ENCODE measurements around the gene KLF11.

KLF11 gene

GRCh38 chr2:10036095-10036884 lies 7.1 kb upstream of the KLF11 start:
- no peak for DNase-seq (ENCODE audit: low spot score)
- Mint-ChIP-seq H3K27ac (no peak overlapping the region), H3K36me3 (ENCODE audit: low read depth) (no peaks in the 10 kb centered on the region), H3K4me1 (ENCODE audit: low read depth) (peaks cover 7% of the 10 kb centered on the region), H3K9me3 (no peaks in the 10 kb centered on the region), H3K4me3 (no peak overlapping the region), H3K27me3 (ENCODE audit: low read depth) (peaks cover 9% of the 10 kb centered on the region)

DNA sequence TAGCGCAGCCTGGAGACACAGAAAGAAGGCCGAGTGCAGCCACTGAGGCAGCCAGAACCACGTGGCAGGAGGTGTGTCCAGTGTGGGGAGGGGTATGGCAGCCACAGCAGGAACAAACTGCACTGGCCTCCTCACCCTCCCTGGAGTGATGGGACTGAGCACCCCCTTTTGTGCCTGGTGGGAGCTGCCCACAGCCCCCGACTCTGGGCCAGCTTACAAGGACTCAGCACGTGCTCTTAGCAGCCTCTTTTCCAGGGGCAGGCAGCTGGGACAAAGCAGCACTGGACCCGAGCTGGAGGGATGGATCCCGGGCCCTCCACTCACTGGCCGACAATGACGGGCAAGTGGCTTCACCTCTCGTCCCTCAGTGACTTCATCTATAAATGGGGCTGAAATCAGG lies 5.2 kb upstream of the KLF11 start:
- Mint-ChIP-seq H3K4me3 (no peak overlapping the region), H3K36me3 (ENCODE audit: low read depth) (no peaks in the 10 kb centered on the region), H3K27me3 (ENCODE audit: low read depth) (peaks cover 21% of the 10 kb centered on the region), H3K9me3 (no peaks in the 10 kb centered on the region), H3K4me1 (ENCODE audit: low read depth) (peaks cover 14% of the 10 kb centered on the region), H3K27ac (no peak overlapping the region)
- DNase-seq (ENCODE audit: low spot score), result no peak

DNA sequence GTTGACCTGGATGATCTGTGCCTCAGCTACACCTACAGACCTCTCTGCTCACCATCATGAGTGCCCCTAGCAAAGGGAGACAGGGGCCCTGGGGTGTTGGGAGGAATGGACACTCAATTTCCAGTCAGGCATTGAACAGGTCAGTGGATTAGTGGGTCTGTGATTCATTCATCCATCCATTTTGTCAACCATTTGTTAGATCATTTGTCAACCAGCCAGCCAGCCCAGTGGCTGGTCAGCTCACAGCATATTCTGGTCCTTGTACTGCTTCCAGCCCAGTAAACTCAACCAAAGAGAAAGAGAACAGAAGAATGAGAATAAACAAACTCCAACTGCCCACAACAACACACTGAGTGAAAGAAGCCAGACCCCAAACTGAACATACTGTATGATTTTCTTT lies 4.6 kb upstream of the KLF11 start:
- no peak for DNase-seq (ENCODE audit: low spot score)
- Mint-ChIP-seq H3K27ac (no peak overlapping the region), H3K9me3 (no peaks in the 10 kb centered on the region), H3K4me3 (no peak overlapping the region), H3K4me1 (ENCODE audit: low read depth) (peaks cover 14% of the 10 kb centered on the region), H3K27me3 (ENCODE audit: low read depth) (peaks cover 21% of the 10 kb centered on the region), H3K36me3 (ENCODE audit: low read depth) (no peaks in the 10 kb centered on the region)

GRCh38 chr2:10039658-10040410 lies 3.5 kb upstream of the KLF11 start:
- H3K36me3 Mint-ChIP-seq (ENCODE audit: low read depth), result no peaks in the 10 kb centered on the region
- H3K4me1 Mint-ChIP-seq (ENCODE audit: low read depth), result peaks cover 18% of the 10 kb centered on the region

DNA sequence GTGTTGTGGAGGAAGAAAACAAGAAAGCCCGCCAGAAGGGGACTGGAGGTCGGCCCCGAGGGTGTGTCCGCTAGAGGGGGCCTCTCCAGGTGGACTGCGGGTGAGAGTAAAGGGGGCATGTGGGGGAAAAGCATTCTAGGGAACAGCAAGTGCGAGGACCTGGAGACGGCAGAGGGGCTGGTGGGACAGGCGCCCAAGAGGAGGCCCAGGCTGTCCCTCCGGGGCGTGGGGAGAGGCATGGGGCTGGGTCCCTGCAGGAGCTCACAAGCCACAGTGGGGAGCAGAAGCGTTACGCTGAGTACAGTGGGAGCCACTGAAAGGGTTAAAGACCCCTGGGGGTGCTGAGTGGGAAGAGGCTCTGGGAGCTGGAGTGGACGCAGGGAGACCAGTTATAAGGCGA lies 1.6 kb upstream of the KLF11 start:
- no peak overlapping the region for H3K27ac Mint-ChIP-seq
- H3K9me3 Mint-ChIP-seq, result no peaks in the 10 kb centered on the region

More at GRCh38 chr2:10039658-10040410, 3.5 kb upstream of the KLF11 start:
- H3K27me3 Mint-ChIP-seq (ENCODE audit: low read depth), result peaks cover 24% of the 10 kb centered on the region
- H3K4me3 Mint-ChIP-seq, result no peak overlapping the region
- H3K9me3 Mint-ChIP-seq, result no peaks in the 10 kb centered on the region
- no peak for DNase-seq (ENCODE audit: low spot score)
- H3K27ac Mint-ChIP-seq, result no peak overlapping the region

GRCh38 chr2:10042301-10043161 lies 819 bp upstream of the KLF11 start:
- H3K9me3 Mint-ChIP-seq, result no peaks in the 10 kb centered on the region
- H3K36me3 Mint-ChIP-seq (ENCODE audit: low read depth), result peaks cover 4% of the 10 kb centered on the region
- H3K4me1 Mint-ChIP-seq (ENCODE audit: low read depth), result peaks cover 15% of the 10 kb centered on the region
- H3K4me3 Mint-ChIP-seq, result peak overlapping the region; percentile 81
- peaks cover 24% of the 10 kb centered on the region for H3K27me3 Mint-ChIP-seq (ENCODE audit: low read depth)
- peak overlapping the region; percentile 86 for H3K27ac Mint-ChIP-seq
- no peak for DNase-seq (ENCODE audit: low spot score)

More for the DNA sequence above, 1.6 kb upstream of the KLF11 start:
- Mint-ChIP-seq H3K4me1 (ENCODE audit: low read depth) (peaks cover 15% of the 10 kb centered on the region), H3K36me3 (ENCODE audit: low read depth) (peaks cover 4% of the 10 kb centered on the region), H3K4me3 (peak overlapping the region; percentile 81), H3K27me3 (ENCODE audit: low read depth) (peaks cover 24% of the 10 kb centered on the region)
- DNase-seq (ENCODE audit: low spot score), result no peak

DNA sequence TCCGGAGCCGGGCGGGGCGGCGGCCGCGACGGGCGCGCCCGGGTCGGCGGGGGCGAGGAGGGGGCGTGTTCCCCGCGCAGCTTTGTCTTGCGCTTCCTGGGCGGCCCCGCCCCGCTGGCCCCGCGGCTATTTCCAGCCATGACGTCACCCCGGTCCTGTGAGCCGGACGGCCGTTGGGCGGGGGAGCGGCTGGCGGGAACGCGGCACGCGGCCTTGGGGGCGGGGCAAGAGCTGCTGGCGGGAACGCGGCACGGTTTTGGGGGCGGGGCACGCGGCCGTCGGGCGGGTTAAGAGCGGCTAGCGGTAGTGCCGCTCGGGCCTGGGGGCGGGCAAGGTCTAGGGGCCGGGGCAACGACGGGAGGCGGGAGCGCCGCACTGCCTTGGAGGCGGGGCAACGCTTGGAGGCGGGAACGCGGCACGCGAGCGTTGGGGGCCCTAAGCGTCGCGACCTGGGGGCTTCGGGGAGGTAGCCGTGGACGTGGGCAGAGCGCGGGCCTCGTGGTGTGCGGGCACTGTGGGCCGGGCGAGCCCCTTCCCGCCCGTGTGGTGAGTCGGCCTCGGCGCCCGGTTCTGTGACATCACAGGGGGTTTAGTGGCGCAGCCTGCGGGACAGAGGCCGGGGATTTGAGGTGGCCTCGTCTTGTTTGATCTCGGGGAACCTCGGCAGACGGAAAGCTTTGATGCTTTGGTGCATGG lies 704 bp downstream of the KLF11 start:
- peak overlapping the region; percentile 90 for H3K27ac Mint-ChIP-seq
- peaks cover 9% of the 10 kb centered on the region for H3K36me3 Mint-ChIP-seq (ENCODE audit: low read depth)
- peaks cover 15% of the 10 kb centered on the region for H3K4me1 Mint-ChIP-seq (ENCODE audit: low read depth)
- peaks cover 24% of the 10 kb centered on the region for H3K27me3 Mint-ChIP-seq (ENCODE audit: low read depth)
- no peaks in the 10 kb centered on the region for H3K9me3 Mint-ChIP-seq
- H3K4me3 Mint-ChIP-seq, result peak overlapping the region; percentile 77
- DNase-seq (ENCODE audit: low spot score), result peak; percentile 91

- Mint-ChIP-seq H3K27ac (no peak overlapping the region), H3K9me3 (no peaks in the 10 kb centered on the region), H3K27me3 (ENCODE audit: low read depth) (peaks cover 19% of the 10 kb centered on the region), H3K4me1 (ENCODE audit: low read depth) (peaks cover 14% of the 10 kb centered on the region), H3K4me3 (peak overlapping the region; percentile 63), H3K36me3 (ENCODE audit: low read depth) (peaks cover 10% of the 10 kb centered on the region)
- DNase-seq (ENCODE audit: low spot score), result no peak
Measured at GRCh38 chr2:10045561-10046355, 2.4 kb downstream of the KLF11 start.

- H3K9me3 Mint-ChIP-seq, result no peaks in the 10 kb centered on the region
- H3K27ac Mint-ChIP-seq, result no peak overlapping the region
- H3K27me3 Mint-ChIP-seq (ENCODE audit: low read depth), result peaks cover 8% of the 10 kb centered on the region
- DNase-seq (ENCODE audit: low spot score), result no peak
- peaks cover 11% of the 10 kb centered on the region for H3K4me1 Mint-ChIP-seq (ENCODE audit: low read depth)
- H3K4me3 Mint-ChIP-seq, result no peak overlapping the region
- H3K36me3 Mint-ChIP-seq (ENCODE audit: low read depth), result peaks cover 11% of the 10 kb centered on the region
Measured at GRCh38 chr2:10046931-10047330, 3.6 kb downstream of the KLF11 start.

- Mint-ChIP-seq H3K9me3 (no peaks in the 10 kb centered on the region), H3K27me3 (ENCODE audit: low read depth) (peaks cover 3% of the 10 kb centered on the region), H3K36me3 (ENCODE audit: low read depth) (peaks cover 17% of the 10 kb centered on the region), H3K4me1 (ENCODE audit: low read depth) (peaks cover 5% of the 10 kb centered on the region), H3K27ac (no peak overlapping the region), H3K4me3 (no peak overlapping the region)
- no peak for DNase-seq (ENCODE audit: low spot score)
Measured at GRCh38 chr2:10047616-10048500, 4.5 kb downstream of the KLF11 start.

DNA sequence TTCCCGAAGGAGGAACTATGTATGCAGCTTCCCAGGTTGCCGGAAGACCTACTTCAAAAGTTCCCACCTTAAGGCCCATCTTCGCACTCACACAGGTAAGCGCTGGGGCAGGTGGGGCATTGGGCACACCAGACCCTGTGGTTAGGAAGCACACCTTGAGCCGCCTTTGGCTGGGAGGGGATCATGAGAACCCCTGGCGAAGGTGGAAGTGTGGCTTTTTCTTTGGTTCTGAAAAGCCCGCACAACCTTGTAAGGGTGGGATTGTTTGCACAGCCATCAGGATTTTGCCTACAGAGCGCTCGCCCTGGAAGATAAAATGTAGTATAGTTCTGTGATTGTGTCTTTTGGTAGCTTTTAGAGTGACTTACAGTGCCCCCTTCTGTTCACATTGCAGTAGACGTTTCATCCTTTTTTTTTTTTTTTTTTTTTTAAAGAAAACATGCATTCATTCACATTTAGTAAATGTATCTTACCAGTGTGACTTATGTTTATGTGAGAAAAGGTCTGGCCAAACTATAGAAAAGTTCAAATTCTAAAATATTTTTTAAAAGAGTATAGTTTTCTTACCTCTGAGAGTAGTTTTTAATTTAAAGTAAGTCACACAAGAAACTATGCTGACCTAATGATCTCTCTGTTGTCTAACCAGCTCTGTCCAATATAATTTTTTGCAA lies 5.3 kb downstream of the KLF11 start:
- Mint-ChIP-seq H3K4me3 (no peak overlapping the region), H3K9me3 (no peaks in the 10 kb centered on the region), H3K4me1 (ENCODE audit: low read depth) (peaks cover 5% of the 10 kb centered on the region), H3K36me3 (ENCODE audit: low read depth) (peaks cover 22% of the 10 kb centered on the region), H3K27me3 (ENCODE audit: low read depth) (peaks cover 3% of the 10 kb centered on the region), H3K27ac (no peak overlapping the region)
- DNase-seq (ENCODE audit: low spot score), result no peak

GRCh38 chr2:10052216-10052615 lies 8.9 kb downstream of the KLF11 start:
- Mint-ChIP-seq H3K4me1 (ENCODE audit: low read depth) (peaks cover 2% of the 10 kb centered on the region), H3K27me3 (ENCODE audit: low read depth) (no peaks in the 10 kb centered on the region), H3K9me3 (no peaks in the 10 kb centered on the region), H3K27ac (no peak overlapping the region), H3K36me3 (ENCODE audit: low read depth) (peaks cover 23% of the 10 kb centered on the region), H3K4me3 (no peak overlapping the region)
- no peak for DNase-seq (ENCODE audit: low spot score)

All from T-helper 2 cell treated with Interferon-gamma antibody and Interleukin-4, amounts not matched to agents 5 μg/mL and 100 μg/mL, for 36 hours (primary cell).